Measurements from ENCODE around the gene PDCD1.

Gene PDCD1

DNA sequence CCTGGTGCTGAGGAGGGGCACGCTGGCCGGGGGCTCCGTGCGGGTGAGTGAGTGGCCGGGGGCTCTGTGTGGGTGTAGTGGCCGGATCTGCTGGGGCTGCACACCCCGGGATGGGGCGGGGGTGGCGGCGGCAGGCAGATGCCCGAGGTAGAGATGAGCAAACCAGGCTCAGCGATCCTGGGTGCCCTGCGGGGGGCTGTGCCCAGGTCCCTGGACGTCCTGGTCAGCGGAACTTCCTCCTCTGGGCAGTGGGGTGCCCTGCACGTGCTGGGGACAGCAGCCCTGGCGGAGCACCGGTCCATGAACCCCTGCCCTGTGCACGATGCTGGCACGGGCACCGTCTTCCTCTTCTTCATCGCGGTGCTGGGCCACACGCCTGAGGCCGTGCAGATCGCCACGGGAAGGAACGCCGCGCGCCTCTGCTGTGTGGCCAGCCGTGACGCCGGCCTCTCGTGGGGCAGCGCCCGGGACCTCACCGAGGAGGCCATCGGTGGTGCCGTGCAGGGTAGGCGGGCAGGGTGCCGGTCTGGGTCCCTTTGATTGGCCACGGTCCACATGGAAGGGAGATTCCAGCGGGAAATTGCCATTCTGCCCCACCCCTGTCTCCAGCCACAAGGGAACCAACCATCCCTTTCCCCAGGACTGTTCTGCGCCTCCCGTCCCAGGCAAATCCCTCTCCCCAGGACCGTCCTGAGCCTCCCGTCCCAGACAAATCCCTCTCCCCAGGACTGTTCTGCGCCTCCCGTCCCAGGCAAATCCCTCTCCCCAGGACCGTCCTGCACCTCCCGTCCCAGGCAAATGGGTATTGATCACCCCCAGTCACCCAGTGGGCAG is 43.8 kb downstream of the PDCD1 start:
- TF ChIP-seq, protein P1, sequence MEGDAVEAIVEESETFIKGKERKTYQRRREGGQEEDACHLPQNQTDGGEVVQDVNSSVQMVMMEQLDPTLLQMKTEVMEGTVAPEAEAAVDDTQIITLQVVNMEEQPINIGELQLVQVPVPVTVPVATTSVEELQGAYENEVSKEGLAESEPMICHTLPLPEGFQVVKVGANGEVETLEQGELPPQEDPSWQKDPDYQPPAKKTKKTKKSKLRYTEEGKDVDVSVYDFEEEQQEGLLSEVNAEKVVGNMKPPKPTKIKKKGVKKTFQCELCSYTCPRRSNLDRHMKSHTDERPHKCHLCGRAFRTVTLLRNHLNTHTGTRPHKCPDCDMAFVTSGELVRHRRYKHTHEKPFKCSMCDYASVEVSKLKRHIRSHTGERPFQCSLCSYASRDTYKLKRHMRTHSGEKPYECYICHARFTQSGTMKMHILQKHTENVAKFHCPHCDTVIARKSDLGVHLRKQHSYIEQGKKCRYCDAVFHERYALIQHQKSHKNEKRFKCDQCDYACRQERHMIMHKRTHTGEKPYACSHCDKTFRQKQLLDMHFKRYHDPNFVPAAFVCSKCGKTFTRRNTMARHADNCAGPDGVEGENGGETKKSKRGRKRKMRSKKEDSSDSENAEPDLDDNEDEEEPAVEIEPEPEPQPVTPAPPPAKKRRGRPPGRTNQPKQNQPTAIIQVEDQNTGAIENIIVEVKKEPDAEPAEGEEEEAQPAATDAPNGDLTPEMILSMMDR (conservative IDR thresholded peaks at IDR 0.05; ENCODE audit: control insufficient read depth, insufficient read depth, low read depth, low read length), result no peak
- H3K4me3 ChIP-seq (ENCODE audit: control insufficient read depth, low read depth, low read length), result no peak overlapping the region
- DNase-seq (ENCODE audit: low read depth), result no peak

DNA sequence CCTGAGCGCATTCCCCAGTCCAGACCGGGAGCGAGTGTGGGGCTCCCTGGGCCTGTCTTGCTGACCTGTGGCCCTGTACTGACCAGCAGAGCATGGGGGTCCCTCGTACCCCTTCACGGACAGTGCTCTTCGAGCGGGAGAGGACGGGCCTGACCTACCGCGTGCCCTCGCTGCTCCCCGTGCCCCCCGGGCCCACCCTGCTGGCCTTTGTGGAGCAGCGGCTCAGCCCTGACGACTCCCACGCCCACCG is 44.4 kb downstream of the PDCD1 start:
- TF ChIP-seq, protein P1 (conservative IDR thresholded peaks at IDR 0.05; ENCODE audit: control insufficient read depth, insufficient read depth, low read depth, low read length), result no peak
- H3K4me3 ChIP-seq (ENCODE audit: control insufficient read depth, low read depth, low read length), result no peak overlapping the region
- no peak for DNase-seq (ENCODE audit: low read depth)

DNA sequence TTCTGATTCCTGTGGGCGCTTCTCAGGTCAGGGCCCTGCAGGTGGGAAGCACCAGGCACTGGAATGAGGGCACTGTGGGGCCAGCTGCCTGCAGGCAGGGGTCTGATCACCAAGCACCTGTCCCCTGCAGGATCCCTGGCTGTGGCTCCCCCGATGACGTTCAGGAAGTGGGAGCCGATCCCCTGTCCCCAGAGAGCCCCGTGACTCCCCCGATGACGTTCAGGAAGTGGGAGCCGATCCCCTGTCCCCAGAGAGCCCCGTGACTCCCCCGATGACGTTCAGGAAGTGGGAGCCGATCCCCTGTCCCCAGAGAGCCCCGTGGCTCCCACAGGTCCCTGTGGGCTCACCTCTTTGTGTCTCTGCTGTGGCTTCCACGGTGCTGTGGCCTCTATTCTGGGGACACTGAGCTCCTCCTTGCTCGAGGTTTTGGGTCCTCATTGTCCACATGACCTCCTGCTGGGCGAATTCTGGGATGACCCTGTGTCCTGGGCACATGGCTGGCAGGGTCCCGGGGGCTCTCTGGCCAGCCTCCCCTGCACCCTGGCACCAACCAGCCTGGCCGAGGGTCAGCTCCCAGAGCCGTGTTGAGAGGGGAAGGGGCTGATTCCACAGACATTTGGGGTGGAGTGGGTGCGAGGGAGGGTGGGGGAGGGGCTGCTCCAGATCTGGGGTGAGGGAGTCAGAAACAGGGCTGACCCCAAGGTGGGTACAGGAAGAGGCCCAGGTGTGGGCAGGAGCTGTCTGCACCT is 44.9 kb downstream of the PDCD1 start:
- no peak overlapping the region for H3K4me3 ChIP-seq (ENCODE audit: control insufficient read depth, low read depth, low read length)
- TF ChIP-seq, protein P1 (conservative IDR thresholded peaks at IDR 0.05; ENCODE audit: control insufficient read depth, insufficient read depth, low read depth, low read length), result no peak
- peak; percentile 8 for DNase-seq (ENCODE audit: low read depth)

DNA sequence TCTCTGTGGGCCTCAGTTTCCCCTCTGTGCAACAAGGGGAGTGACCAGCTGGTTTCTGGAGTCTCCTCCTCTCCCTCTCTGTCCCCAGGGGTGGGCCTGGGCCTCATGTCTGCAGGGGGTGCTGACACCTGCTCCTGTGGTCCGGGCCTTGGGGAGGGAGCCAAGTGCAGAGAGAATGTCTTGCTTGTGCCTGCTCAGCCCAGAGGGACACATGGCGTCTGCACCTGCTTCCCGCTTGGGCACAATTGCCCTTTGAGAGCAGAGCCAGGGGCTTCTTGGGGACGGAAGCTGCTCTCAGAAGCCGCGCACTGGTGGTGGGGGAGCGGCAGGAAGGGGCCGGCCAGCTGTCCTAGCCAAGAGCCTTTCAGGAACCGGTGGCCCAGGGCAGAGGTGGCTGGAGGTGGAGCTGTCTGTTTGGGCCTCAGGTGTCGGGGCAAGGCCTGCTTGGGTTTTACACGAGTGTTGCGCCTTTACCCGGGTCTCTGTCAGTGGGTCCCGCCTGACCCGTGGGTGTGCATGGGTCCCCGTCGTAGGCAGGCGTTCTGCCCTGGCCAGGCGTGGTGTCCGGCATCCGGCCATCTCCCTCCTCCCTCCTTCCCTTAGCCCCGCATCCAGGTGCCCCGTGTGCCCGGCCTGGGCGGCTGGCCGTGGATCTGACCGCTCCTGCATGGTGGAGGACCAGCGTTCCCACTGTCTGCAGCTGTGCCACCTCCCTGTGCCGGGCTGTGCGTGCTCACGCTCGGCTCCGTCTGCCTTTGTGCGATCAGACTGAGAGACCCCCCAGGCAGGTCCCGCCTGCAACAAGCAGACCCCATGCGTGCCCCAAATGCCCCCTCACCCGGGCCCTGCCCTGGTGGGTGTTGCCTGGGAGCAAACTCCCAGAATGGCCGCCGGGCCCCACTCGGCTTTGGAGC is 45.7 kb downstream of the PDCD1 start:
- TF ChIP-seq, protein P1 (conservative IDR thresholded peaks at IDR 0.05; ENCODE audit: control insufficient read depth, insufficient read depth, low read depth, low read length), result no peak
- no peak for DNase-seq (ENCODE audit: low read depth)

DNA sequence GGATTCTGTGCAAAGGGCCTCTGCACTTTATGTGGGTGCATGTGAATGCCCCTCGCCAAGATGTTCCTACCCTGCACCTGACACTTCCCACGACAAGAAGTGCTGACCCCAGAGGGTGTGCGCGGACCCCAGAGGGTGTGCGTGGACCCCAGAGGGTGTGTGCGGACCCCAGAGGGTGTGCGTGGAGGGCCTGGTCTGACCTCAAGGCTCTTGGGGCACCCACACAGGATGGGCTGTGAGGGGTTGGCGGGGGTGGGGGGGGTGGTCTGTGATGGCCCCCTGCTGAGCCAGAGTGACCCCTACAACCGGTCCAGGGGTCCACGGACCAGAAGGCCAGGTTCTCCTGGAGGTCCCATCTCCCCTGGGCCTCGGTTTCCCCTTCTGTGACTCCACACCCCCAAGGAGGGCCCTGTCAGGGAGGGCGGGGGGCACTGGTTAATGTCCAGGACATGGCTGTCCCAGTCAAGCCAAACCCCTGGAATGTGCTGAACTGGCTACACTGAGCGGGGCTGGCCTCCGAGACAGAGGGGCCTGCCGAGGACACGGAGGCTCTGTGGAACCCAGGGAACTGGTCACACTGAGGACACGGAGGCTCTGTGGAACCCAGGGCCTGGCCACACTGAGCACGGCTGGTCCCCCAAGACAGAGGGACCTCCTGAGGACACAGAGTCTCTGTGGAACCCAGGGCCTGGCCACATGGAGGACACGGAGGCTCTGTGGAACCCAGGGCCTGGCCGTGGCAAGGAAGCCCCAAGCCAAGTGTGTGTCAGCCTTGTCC is 46.6 kb downstream of the PDCD1 start:
- TF ChIP-seq, protein P1 (conservative IDR thresholded peaks at IDR 0.05; ENCODE audit: control insufficient read depth, insufficient read depth, low read depth, low read length), result no peak
- no peak overlapping the region for H3K4me3 ChIP-seq (ENCODE audit: control insufficient read depth, low read depth, low read length)
- no peak for DNase-seq (ENCODE audit: low read depth)

More for the DNA sequence above, 45.7 kb downstream of the PDCD1 start:
- H3K4me3 ChIP-seq (ENCODE audit: control insufficient read depth, low read depth, low read length), result no peak overlapping the region

Data from fibroblast of mammary gland (primary cell).